Fibroblast of gingiva (primary cell): ENCODE results near the gene RADX.

Experiments
- DNase-seq: peaks from one replicate; pipeline ENCODE4 v3.0.0-alpha.2; 2011; ENCODE audit warnings: low read depth

Gene RADX

DNA sequence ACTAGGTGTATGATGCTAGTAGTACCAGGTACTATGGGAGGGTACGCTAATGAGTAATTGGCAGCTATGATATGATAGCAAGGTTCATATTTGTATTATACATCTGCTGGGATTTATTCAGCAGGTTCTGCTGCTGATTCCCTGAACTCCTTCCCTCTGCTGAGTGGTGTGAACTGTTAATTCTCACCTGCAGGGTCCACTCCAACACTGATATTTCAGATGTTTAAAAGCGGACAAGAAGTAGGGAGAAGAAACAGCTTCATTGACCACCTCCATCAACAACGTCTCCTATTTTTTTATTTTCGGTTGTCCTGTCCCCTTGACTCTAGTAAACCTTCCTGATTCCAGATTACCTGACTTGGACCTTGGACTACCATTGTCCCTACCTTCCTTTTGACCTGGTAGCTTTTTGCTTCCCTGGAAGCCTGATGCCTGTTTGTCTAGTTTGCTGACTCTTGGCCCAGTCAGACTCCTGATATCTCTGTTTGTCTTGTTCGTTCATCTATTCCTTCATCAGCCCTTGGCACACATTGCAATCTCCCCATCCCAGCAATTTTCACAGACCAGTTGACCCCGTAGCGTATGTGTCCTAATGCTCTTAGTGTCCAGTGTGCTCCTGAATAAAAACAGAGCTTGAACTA lies 80.8 kb downstream of the RADX start:
- DNase-seq = no peak

- DNase-seq = no peak
Observed at GRCh38 chrX:106696502-106696901, 84.7 kb downstream of the RADX start.

GRCh38 chrX:106698693-106699092 lies 86.9 kb downstream of the RADX start:
- DNase-seq = peak; percentile 1

GRCh38 chrX:106702636-106703035 lies 90.9 kb downstream of the RADX start:
- DNase-seq = no peak

DNA sequence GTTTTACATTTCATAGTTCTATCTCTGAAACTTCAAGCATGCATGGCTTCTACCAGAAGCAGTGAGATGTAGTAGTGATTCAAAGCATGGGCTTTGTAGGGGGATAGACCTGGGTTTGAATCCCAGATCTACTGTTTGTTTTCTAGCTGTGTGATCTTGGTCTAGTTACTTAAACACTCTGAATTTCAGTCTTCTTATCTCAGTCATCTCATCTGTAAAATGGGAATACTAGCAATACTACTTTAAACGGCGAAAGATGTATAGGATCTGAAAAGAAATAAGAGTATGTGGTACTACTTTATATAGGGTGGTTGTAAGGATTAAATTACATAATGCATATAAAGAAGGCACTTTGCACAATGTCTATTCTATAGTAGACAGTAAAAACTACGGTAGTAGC lies 94.7 kb downstream of the RADX start:
- no peak for DNase-seq

DNA sequence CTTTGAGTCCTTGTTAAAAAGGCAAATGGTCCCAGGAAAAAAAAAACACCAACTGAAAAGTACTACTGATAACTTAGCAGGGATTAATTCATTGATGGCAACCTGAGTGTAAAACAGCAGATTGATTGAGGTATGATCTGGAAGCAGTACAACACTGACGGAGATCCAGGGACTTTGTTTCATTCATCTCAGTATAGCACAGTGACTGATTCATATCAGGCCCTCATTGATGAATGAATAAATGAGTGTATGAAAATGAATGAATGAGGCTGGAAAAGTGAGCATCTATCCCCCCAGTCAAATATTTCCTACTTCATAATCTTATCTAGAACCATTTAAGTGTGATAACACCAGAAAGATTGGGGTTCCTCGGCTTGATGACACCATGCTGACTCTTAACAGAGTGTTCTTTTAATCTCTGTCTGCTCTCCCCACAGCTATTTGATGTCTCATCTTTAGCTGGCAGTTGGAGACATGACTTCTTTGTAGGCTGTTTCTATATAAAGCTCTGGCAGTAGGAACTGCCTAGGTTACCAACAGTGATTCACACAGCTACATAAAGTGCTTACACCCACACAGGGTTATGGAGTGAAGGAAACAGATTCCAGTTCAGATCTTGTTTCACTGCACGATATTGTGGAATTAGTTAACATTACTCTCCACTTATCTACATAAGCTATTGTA lies 96.1 kb downstream of the RADX start:
- DNase-seq = peak; percentile 74

GRCh38 chrX:106710771-106711170 lies 99.0 kb downstream of the RADX start:
- no peak for DNase-seq

GRCh38 chrX:106711375-106711774 lies 99.6 kb downstream of the RADX start:
- no peak for DNase-seq

DNA sequence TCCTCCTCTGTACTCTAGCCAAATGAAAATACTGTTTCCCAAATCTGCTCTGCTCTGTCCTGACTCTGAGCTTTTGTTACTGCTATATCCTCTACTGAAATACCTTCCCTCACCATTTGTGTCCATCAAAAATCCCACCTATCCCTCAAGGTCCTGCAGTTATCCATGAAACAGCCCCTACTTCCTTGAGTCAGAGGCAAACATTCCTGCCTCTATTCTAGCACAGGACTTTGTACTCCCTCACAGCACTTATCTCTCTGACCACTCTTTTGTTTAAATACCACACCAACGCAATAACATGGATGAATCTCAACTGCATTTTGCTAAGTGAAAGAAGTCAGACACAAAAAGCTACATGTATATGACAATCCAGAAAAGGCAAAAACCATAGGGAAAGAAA lies 104.2 kb downstream of the RADX start:
- no peak for DNase-seq

- no peak for DNase-seq
Observed at GRCh38 chrX:106716463-106716862, 104.7 kb downstream of the RADX start.

DNA sequence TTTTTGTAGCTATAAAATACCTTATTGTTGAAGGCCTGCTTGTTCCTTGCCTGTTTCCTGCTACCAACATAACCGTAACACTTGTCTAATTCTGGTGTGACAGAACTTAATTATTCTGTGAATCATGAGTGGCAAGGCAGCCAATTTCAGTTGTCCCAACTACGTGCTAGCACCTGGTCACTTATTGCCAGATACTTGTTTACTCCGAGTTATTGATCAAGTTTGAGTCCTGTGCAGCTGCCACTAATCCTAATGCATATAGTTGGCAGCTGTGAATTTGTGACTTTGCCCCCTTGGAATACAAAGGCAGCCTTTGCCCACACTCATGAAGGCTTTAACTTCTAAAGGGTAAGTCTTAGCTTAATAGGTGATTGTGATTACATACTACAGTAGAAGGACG lies 106.9 kb downstream of the RADX start:
- no peak for DNase-seq

DNA sequence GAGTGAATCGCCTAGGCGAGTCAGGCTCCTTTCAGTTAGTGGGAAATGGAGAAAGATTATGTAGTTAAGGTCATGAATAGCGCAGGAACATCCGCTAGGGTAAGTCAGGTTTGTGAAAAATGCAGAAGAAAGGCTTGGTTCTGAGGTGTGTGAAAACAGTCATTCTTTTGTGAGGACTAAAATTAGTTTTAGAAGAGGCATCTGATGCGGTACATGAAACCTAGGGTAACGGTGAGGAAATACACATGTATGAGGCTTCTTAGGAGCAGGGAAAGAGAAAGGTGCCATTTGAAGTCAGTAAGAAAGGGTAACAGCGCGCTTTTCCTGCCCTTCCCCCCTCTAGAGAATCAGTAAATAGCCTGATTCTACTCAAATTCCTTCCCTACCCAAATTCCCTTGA lies 114.2 kb downstream of the RADX start:
- DNase-seq = no peak

DNA sequence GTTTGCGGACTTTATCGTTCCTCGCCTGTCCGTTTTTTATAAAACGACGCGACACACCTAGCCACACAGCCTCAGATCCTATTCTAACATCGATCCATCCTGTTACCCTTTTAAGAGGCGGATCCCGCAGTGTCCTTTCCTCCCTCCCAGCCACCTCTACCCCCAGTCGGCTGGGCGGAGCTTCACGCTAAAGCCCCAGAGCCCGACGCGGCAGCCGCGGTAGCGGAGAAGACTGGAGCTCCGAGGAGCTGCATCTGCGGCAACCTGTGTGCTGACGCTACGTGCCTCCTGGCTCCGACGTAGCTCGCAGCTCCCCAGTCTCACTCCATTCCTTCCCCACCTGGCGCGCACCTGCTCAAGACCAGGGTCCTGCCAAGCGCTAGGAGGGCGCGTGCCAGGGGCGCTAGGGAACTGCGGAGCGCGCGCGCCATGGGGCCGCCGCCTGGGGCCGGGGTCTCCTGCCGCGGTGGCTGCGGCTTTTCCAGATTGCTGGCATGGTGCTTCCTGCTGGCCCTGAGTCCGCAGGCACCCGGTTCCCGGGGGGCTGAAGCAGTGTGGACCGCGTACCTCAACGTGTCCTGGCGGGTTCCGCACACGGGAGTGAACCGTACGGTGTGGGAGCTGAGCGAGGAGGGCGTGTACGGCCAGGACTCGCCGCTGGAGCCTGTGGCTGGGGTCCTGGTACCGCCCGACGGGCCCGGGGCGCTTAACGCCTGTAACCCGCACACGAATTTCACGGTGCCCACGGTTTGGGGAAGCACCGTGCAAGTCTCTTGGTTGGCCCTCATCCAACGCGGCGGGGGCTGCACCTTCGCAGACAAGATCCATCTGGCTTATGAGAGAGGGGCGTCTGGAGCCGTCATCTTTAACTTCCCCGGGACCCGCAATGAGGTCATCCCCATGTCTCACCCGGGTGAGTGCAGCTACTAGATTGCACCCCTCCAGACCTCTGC lies 115.0 kb downstream of the RADX start, which contains the start of gene RNF128:
Gene RNF128 (plus strand): TSS at position 217 of the 953 bp plus-strand sequence. CDS start 213 bp downstream, at position 430.
- DNase-seq = peak; percentile 2

GRCh38 chrX:106728337-106728736 lies 116.6 kb downstream of the RADX start:
- DNase-seq = no peak
